ENCODE measurements around the gene CD52. TPM values are rescaled to one million over a fixed set of nuclear protein-coding genes. Genes with fewer than 3 reads are reported as not detected.
A peak's percentile ranks its signal among the peaks of the same experiment; 100 is the strongest.

The CD52 gene, protein sequence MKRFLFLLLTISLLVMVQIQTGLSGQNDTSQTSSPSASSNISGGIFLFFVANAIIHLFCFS
- total RNA-seq = not detected

GRCh38 chr1:26317612-26318337 lies at the start of gene CD52:
Gene CD52 (plus strand): TSS chr1:26317958. CDS start chr1:26318018, 60 bp downstream.
- peaks cover 9 to 11% (median 9%) of the 10 kb centered on the region in 3 donors for H3K4me1 ChIP-seq (ENCODE audit: control insufficient read depth in 3 of 3, insufficient read depth in 3 of 3, low read length in 3 of 3)

GRCh38 chr1:26268290-26269197 lies 49.2 kb upstream of the CD52 start:
- Histone ChIP-seq H3K9ac (ENCODE audit: low read depth in 1 of 3, low read length in 3 of 3) (no peak overlapping the region), H3K27me3 (ENCODE audit: control insufficient read depth in 3 of 3, insufficient read depth in 3 of 3, low read length in 3 of 3) (no peaks in the 10 kb centered on the region), H3K27ac (ENCODE audit: low read depth, low read length) (no peak overlapping the region), H3K36me3 (ENCODE audit: control insufficient read depth in 3 of 3, insufficient read depth in 3 of 3, low read length in 3 of 3) (peaks cover 40 to 72% (median 64%) of the 10 kb centered on the region in 3 donors), H3K4me3 (ENCODE audit: low read length in 3 of 3) (no peak overlapping the region), H3K9me3 (ENCODE audit: control insufficient read depth in 3 of 3, low read length in 3 of 3) (no peaks in the 10 kb centered on the region), H3K4me1 (ENCODE audit: control insufficient read depth in 3 of 3, insufficient read depth in 3 of 3, low read length in 3 of 3) (peaks cover 3 to 23% (median 9%) of the 10 kb centered on the region in 3 donors)

More at GRCh38 chr1:26317612-26318337, at the start of gene CD52:
- no peaks in the 10 kb centered on the region for H3K36me3 ChIP-seq (ENCODE audit: control insufficient read depth in 3 of 3, insufficient read depth in 3 of 3, low read length in 3 of 3)
- no peak within 1 kb of the TSS for H3K27ac ChIP-seq (ENCODE audit: low read depth, low read length)
- H3K9ac ChIP-seq (ENCODE audit: low read depth in 1 of 3, low read length in 3 of 3) = peak within 1 kb of the TSS in 1 of 3 donors; percentile 40
- peaks cover 0 to 8% (median 8%) of the 10 kb centered on the region in 3 donors for H3K27me3 ChIP-seq (ENCODE audit: control insufficient read depth in 3 of 3, insufficient read depth in 3 of 3, low read length in 3 of 3)
- no peak within 1 kb of the TSS for H3K4me3 ChIP-seq (ENCODE audit: low read length in 3 of 3)
- no peaks in the 10 kb centered on the region for H3K9me3 ChIP-seq (ENCODE audit: control insufficient read depth in 3 of 3, low read length in 3 of 3)

- no peak overlapping the region for H3K9ac ChIP-seq (ENCODE audit: low read depth in 1 of 3, low read length in 3 of 3)
- H3K36me3 ChIP-seq (ENCODE audit: control insufficient read depth in 3 of 3, insufficient read depth in 3 of 3, low read length in 3 of 3) = peaks cover 40 to 71% (median 60%) of the 10 kb centered on the region in 3 donors
- H3K4me1 ChIP-seq (ENCODE audit: control insufficient read depth in 3 of 3, insufficient read depth in 3 of 3, low read length in 3 of 3) = peaks cover 3 to 26% (median 9%) of the 10 kb centered on the region in 3 donors
- no peaks in the 10 kb centered on the region for H3K27me3 ChIP-seq (ENCODE audit: control insufficient read depth in 3 of 3, insufficient read depth in 3 of 3, low read length in 3 of 3)
- H3K4me3 ChIP-seq (ENCODE audit: low read length in 3 of 3) = no peak overlapping the region
- no peak overlapping the region for H3K27ac ChIP-seq (ENCODE audit: low read depth, low read length)
- H3K9me3 ChIP-seq (ENCODE audit: control insufficient read depth in 3 of 3, low read length in 3 of 3) = no peaks in the 10 kb centered on the region
These were observed 48.6 kb upstream of the CD52 start for GRCh38 chr1:26269198-26269550.

DNA sequence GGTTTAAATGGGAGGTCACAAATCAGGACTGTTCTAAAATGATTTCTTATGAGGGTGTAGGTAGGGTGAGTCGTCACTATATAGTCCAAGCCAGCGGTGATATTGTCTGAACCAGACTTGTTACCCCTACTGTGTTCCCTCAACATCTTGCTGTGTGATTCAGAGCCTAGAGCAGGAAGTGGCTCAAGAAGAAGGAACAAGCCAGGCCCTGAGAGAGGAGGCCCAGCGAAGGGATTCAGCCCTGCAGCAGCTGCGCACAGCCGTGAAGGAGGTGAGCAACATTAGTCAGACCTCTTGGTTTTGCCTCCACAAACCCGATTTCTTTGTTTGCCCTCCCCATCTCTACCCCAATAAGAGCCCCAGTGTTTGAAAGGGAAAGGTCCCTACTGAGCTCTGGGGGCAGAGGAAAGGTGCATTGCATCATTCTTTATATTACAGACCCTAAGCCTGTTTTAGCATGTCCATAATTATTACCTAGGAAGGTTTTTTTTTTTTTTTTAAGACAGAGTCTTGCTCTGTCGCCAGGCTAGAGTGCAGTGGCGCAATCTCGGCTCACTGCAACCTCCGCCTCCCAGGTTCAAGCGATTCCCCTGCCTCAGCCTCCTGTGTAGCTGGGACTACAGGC lies 42.8 kb upstream of the CD52 start:
- H3K9ac ChIP-seq (ENCODE audit: low read depth in 1 of 3, low read length in 3 of 3) = no peak overlapping the region
- H3K27me3 ChIP-seq (ENCODE audit: control insufficient read depth in 3 of 3, insufficient read depth in 3 of 3, low read length in 3 of 3) = no peaks in the 10 kb centered on the region
- peaks cover 53 to 72% (median 55%) of the 10 kb centered on the region in 3 donors for H3K4me1 ChIP-seq (ENCODE audit: control insufficient read depth in 3 of 3, insufficient read depth in 3 of 3, low read length in 3 of 3)
- peaks cover 57 to 75% (median 58%) of the 10 kb centered on the region in 3 donors for H3K36me3 ChIP-seq (ENCODE audit: control insufficient read depth in 3 of 3, insufficient read depth in 3 of 3, low read length in 3 of 3)
- no peak overlapping the region for H3K4me3 ChIP-seq (ENCODE audit: low read length in 3 of 3)
- peak overlapping the region; percentile 56 for H3K27ac ChIP-seq (ENCODE audit: low read depth, low read length)
- no peaks in the 10 kb centered on the region for H3K9me3 ChIP-seq (ENCODE audit: control insufficient read depth in 3 of 3, low read length in 3 of 3)

DNA sequence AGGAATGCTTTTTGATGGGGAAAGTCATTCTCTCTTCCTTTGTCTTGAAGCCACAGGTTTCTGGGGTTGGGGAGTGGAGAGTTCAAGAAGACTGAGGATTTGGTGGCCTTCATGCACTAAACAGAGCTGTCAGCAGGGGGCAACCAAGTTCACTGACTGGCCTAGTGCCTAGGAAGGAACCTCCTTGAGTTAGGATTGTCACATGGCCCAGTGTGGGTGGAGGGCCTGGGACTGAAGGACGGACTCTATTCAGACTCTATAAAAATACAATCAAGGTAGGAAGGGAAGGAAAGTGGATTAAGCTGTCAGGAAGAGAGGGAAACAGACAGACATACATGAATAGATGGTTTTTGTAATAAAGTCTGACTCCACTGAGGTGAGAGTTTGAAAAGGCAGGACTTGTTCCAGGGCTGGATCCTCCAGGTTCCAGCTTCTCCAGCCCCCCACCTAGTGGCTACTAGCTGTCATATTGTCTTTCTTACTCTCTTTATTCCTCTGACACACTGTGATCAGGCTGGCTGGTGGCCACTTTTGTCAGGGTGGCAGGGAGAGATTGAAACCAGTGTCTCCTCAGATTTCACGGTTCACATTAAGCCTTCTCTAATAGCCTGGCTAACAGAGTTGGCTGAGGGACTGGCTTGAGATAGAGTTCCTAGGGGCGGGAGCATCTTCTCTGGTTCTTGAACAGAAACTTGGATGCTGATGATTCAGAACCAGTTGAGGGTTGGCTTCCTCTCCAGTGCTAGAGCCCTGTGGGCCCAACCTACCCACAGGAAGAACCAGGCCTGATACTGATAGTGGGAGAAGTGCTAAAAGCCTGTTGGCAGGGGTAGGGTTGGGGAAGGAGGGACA lies 42.0 kb upstream of the CD52 start:
- Histone ChIP-seq H3K9ac (ENCODE audit: low read depth in 1 of 3, low read length in 3 of 3) (peak overlapping the region; percentile 2 to 47 (median 7)), H3K4me1 (ENCODE audit: control insufficient read depth in 3 of 3, insufficient read depth in 3 of 3, low read length in 3 of 3) (peaks cover 53 to 68% (median 59%) of the 10 kb centered on the region in 3 donors), H3K36me3 (ENCODE audit: control insufficient read depth in 3 of 3, insufficient read depth in 3 of 3, low read length in 3 of 3) (peaks cover 50 to 67% (median 51%) of the 10 kb centered on the region in 3 donors), H3K9me3 (ENCODE audit: control insufficient read depth in 3 of 3, low read length in 3 of 3) (no peaks in the 10 kb centered on the region), H3K4me3 (ENCODE audit: low read length in 3 of 3) (peak overlapping the region in 1 of 3 donors; percentile 16), H3K27me3 (ENCODE audit: control insufficient read depth in 3 of 3, insufficient read depth in 3 of 3, low read length in 3 of 3) (no peaks in the 10 kb centered on the region), H3K27ac (ENCODE audit: low read depth, low read length) (peak overlapping the region; percentile 56)

GRCh38 chr1:26276432-26276838 lies 41.3 kb upstream of the CD52 start:
- H3K27me3 ChIP-seq (ENCODE audit: control insufficient read depth in 3 of 3, insufficient read depth in 3 of 3, low read length in 3 of 3) = no peaks in the 10 kb centered on the region
- H3K27ac ChIP-seq (ENCODE audit: low read depth, low read length) = peak overlapping the region; percentile 56
- H3K36me3 ChIP-seq (ENCODE audit: control insufficient read depth in 3 of 3, insufficient read depth in 3 of 3, low read length in 3 of 3) = peaks cover 47 to 67% (median 52%) of the 10 kb centered on the region in 3 donors
- peak overlapping the region in 1 of 3 donors; percentile 10 for H3K4me3 ChIP-seq (ENCODE audit: low read length in 3 of 3)
- peak overlapping the region in 1 of 3 donors; percentile 47 for H3K9ac ChIP-seq (ENCODE audit: low read depth in 1 of 3, low read length in 3 of 3)
- peaks cover 58 to 71% (median 64%) of the 10 kb centered on the region in 3 donors for H3K4me1 ChIP-seq (ENCODE audit: control insufficient read depth in 3 of 3, insufficient read depth in 3 of 3, low read length in 3 of 3)
- no peaks in the 10 kb centered on the region for H3K9me3 ChIP-seq (ENCODE audit: control insufficient read depth in 3 of 3, low read length in 3 of 3)

DNA sequence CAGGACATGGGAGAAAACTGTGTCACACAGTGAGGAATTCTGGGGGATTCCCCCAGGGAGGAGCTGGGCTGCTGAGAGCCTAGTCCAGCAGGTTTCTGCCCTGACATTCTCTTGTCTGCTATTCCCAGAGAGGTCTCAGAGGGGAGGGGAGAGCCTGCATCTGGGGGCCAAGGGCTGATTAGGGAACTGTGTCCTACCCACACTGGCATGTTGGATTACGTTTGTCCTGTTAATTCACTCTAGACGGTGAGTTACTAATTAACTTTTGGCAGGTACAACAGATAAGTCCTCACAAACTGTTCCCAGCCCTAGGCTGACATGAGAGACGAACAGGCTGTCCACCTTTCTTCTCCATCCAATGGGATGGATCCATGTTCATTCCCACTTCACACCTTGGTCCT lies 40.5 kb upstream of the CD52 start:
- Histone ChIP-seq H3K27ac (ENCODE audit: low read depth, low read length) (peak overlapping the region; percentile 83), H3K9me3 (ENCODE audit: control insufficient read depth in 3 of 3, low read length in 3 of 3) (no peaks in the 10 kb centered on the region), H3K4me1 (ENCODE audit: control insufficient read depth in 3 of 3, insufficient read depth in 3 of 3, low read length in 3 of 3) (peaks cover 63 to 76% (median 71%) of the 10 kb centered on the region in 3 donors), H3K36me3 (ENCODE audit: control insufficient read depth in 3 of 3, insufficient read depth in 3 of 3, low read length in 3 of 3) (peaks cover 43 to 63% (median 48%) of the 10 kb centered on the region in 3 donors), H3K4me3 (ENCODE audit: low read length in 3 of 3) (no peak overlapping the region), H3K27me3 (ENCODE audit: control insufficient read depth in 3 of 3, insufficient read depth in 3 of 3, low read length in 3 of 3) (no peaks in the 10 kb centered on the region), H3K9ac (ENCODE audit: low read depth in 1 of 3, low read length in 3 of 3) (peak overlapping the region in 2 of 3 donors; percentile 39 to 50)

DNA sequence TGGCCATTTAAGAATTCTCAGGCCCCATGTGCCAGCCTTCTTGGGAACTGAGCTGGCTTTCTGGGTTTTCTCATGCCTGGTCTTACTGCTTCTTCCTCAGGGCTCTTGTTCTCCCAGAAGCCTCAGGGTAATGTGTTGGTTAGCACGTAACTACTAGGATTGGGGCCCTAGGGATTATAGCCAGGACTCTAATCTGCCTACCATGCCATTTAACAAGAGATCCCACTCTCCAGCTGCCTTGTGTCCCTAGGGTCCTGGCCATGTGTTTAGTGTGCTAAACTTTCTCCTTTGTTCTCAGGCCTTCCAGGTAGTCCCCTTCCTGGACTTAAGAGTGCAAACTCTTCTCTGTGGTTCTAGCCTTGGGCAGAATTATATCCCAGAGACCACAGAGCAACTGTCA lies 40.0 kb upstream of the CD52 start:
- Histone ChIP-seq H3K9ac (ENCODE audit: low read depth in 1 of 3, low read length in 3 of 3) (peak overlapping the region; percentile 21 to 50 (median 39)), H3K27me3 (ENCODE audit: control insufficient read depth in 3 of 3, insufficient read depth in 3 of 3, low read length in 3 of 3) (no peaks in the 10 kb centered on the region), H3K9me3 (ENCODE audit: control insufficient read depth in 3 of 3, low read length in 3 of 3) (no peaks in the 10 kb centered on the region), H3K4me3 (ENCODE audit: low read length in 3 of 3) (no peak overlapping the region), H3K27ac (ENCODE audit: low read depth, low read length) (peak overlapping the region; percentile 83), H3K36me3 (ENCODE audit: control insufficient read depth in 3 of 3, insufficient read depth in 3 of 3, low read length in 3 of 3) (peaks cover 42 to 61% (median 46%) of the 10 kb centered on the region in 3 donors), H3K4me1 (ENCODE audit: control insufficient read depth in 3 of 3, insufficient read depth in 3 of 3, low read length in 3 of 3) (peaks cover 63 to 81% (median 74%) of the 10 kb centered on the region in 3 donors)

DNA sequence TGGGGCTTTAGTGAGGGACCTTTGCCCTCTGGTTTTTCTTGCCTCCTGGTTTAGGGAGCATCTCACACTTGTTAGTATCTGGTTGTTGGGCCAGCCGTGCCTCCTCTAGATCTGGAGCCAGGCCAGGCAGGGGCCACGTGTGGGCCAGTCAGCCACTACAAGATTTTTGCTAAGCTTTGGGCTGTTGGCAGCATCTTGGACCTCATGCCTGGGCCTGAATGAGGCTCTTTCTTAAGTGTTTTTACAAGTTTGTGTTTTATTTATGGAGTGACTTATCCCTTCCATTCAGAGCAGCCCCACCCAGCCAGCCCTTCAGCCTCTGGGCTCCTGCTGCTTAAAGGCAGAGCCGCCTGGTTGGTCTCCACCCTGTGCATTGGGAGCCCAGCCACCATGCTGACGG lies 39.5 kb upstream of the CD52 start:
- Histone ChIP-seq H3K27me3 (ENCODE audit: control insufficient read depth in 3 of 3, insufficient read depth in 3 of 3, low read length in 3 of 3) (no peaks in the 10 kb centered on the region), H3K9me3 (ENCODE audit: control insufficient read depth in 3 of 3, low read length in 3 of 3) (no peaks in the 10 kb centered on the region), H3K27ac (ENCODE audit: low read depth, low read length) (peak overlapping the region; percentile 83), H3K4me3 (ENCODE audit: low read length in 3 of 3) (no peak overlapping the region), H3K4me1 (ENCODE audit: control insufficient read depth in 3 of 3, insufficient read depth in 3 of 3, low read length in 3 of 3) (peaks cover 63 to 86% (median 77%) of the 10 kb centered on the region in 3 donors), H3K36me3 (ENCODE audit: control insufficient read depth in 3 of 3, insufficient read depth in 3 of 3, low read length in 3 of 3) (peaks cover 36 to 55% (median 44%) of the 10 kb centered on the region in 3 donors), H3K9ac (ENCODE audit: low read depth in 1 of 3, low read length in 3 of 3) (peak overlapping the region in 2 of 3 donors; percentile 7 to 50)
